Liver (tissue), 9 donors: ENCODE measurements around the gene RPL31. TPM values are rescaled to one million over a fixed set of nuclear protein-coding genes. Genes with fewer than 3 reads are reported as not detected.

Experiments
- DNase-seq: peaks from one replicate; pipeline ENCODE4 v3.0.0-alpha.2; 2017; ENCODE audit warnings: low spot score
- H3K27ac ChIP-seq, 2 donors: one replicate each; pipeline ENCODE4 v1.7.0; 2013; ENCODE audit warnings: inconsistent platforms in 2 of 2, low read length in 2 of 2, control low read depth in 1 of 2, low read depth in 1 of 2, mild to moderate bottlenecking in 1 of 2
- H3K27me3 ChIP-seq, 4 donors: one replicate each; pipeline versions ENCODE4 v1.6.1 to v1.7.0; 2013; ENCODE audit warnings: low read length in 3 of 4, inconsistent platforms in 1 of 4, mild to moderate bottlenecking in 1 of 4, moderate library complexity in 1 of 4; ENCODE audit not compliant: control insufficient read depth in 4 of 4, insufficient read depth in 4 of 4
- H3K36me3 ChIP-seq, 4 donors: one replicate each; pipeline versions ENCODE4 v1.6.1 to v1.7.0; 2013; ENCODE audit warnings: low read length in 3 of 4, mild to moderate bottlenecking in 3 of 4, low read depth in 1 of 4, moderate library complexity in 1 of 4; ENCODE audit not compliant: control insufficient read depth in 4 of 4, insufficient read depth in 3 of 4
- H3K4me1 ChIP-seq, 4 donors: one replicate each; pipeline versions ENCODE4 v1.6.1 to v1.7.0; 2013; ENCODE audit warnings: low read length in 3 of 4, mild to moderate bottlenecking in 3 of 4, moderate library complexity in 1 of 4; ENCODE audit not compliant: control insufficient read depth in 4 of 4, insufficient read depth in 4 of 4
- H3K4me3 ChIP-seq, 3 donors: one replicate each; pipeline versions ENCODE4 v1.6.1 to v1.7.0; 2013; ENCODE audit warnings: low read length in 3 of 3, control low read depth in 1 of 3, low read depth in 1 of 3, mild to moderate bottlenecking in 1 of 3
- H3K9ac ChIP-seq, 2 donors: one replicate each; pipeline ENCODE4 v1.7.0; 2013; ENCODE audit warnings: low read length in 2 of 2, mild to moderate bottlenecking in 2 of 2, moderate library complexity in 2 of 2, control low read depth in 1 of 2, low read depth in 1 of 2
- H3K9me3 ChIP-seq, 4 donors: one replicate each; pipeline versions ENCODE4 v1.6.1 to v1.7.0; 2013; ENCODE audit warnings: low read length in 3 of 4; ENCODE audit not compliant: control insufficient read depth in 4 of 4
- EGR1 ChIP-seq, 2 donors: IDR thresholded peaks; 2 replicates each; pipeline ENCODE4 v1.6.1; 2016 to 2018; ENCODE audit warnings: antibody characterized with exemption in 2 of 2, low read depth in 2 of 2
- FOXA1 ChIP-seq: IDR thresholded peaks from 2 replicates; pipeline ENCODE4 v1.6.1; 2016; ENCODE audit warnings: antibody characterized with exemption
- FOXA2 ChIP-seq: IDR thresholded peaks from 2 replicates; pipeline ENCODE4 v1.6.1; 2016; ENCODE audit warnings: antibody characterized with exemption
- HNF4A ChIP-seq, 2 donors: conservative IDR thresholded peaks; 2 replicates each; pipeline ENCODE4 v1.6.1; 2016; ENCODE audit warnings: antibody characterized with exemption in 2 of 2, mild to moderate bottlenecking in 2 of 2
- HNF4G ChIP-seq: IDR thresholded peaks from 2 replicates; pipeline ENCODE4 v1.6.1; 2016; ENCODE audit warnings: antibody characterized with exemption
- JUND ChIP-seq, 2 donors: IDR thresholded peaks; 2 replicates each; pipeline ENCODE4 v1.6.1; 2016; ENCODE audit warnings: antibody characterized with exemption in 2 of 2
- NR2F2 ChIP-seq: IDR thresholded peaks from 2 replicates; pipeline ENCODE4 v1.6.1; 2016; ENCODE audit warnings: antibody characterized with exemption
- RXRA ChIP-seq, 2 donors: IDR thresholded peaks; 2 replicates each; pipeline ENCODE4 v1.6.1; 2017 to 2018; ENCODE audit warnings: antibody characterized with exemption in 2 of 2, mild to moderate bottlenecking in 1 of 2
- SP1 ChIP-seq: IDR thresholded peaks from 2 replicates; pipeline ENCODE4 v1.6.1; 2018; ENCODE audit warnings: antibody characterized with exemption, mild to moderate bottlenecking
- WGBS: extraction: QIAGEN DNeasy Blood & Tissue Kit; methylation state at CpG from one replicate; pipeline ENCODE4 v1.1.7; 2013; 5-methylcytosine and 5-hydroxymethylcytosine counted together
- polyA plus RNA-seq, 2 donors: library from polyadenylated mRNA; stranded (reverse) in 1 of 2; unstranded in 1 of 2; fragments of 200-250 nt in 1 of 2; fragments of >200 nt in 1 of 2; fragmentation: Nextera tagmentation in 1 of 2; extraction: Ambion mirVana in 1 of 2; gene quantifications; one replicate each; pipeline versions ENCODE4 v1.2.1 to v1.2.3, GENCODE V29; 2013 to 2015
- total RNA-seq, 2 donors: library from RNA; depleted of rRNA; stranded (reverse); fragments of >200 nt; gene quantifications; one replicate each; pipeline ENCODE4 v1.2.3, GENCODE V29; 2014
- TF ChIP-seq, protein P1 (sequence below): IDR thresholded peaks from 2 replicates; pipeline ENCODE4 v1.6.1; 2016; ENCODE audit warnings: antibody characterized with exemption, mild to moderate bottlenecking
- TF ChIP-seq, protein P2 (sequence below): IDR thresholded peaks from 2 replicates; pipeline ENCODE4 v1.6.1; 2016; ENCODE audit warnings: antibody characterized with exemption
- TF ChIP-seq, protein P3 (sequence below): fragments of 150-350 bp; IDR thresholded peaks from 2 replicates; pipeline ENCODE4 v1.5.1; 2017; ENCODE audit warnings: improper control_type of control experiment, low read depth, low read length; ENCODE audit not compliant: missing input control
- TF ChIP-seq, protein P4 (sequence below): IDR thresholded peaks from 2 replicates; pipeline ENCODE4 v1.6.1; 2016; ENCODE audit warnings: antibody characterized with exemption
- donor health status: healthy.
- donor health status: healthy.
- donor health status: healthy.
- donor health status: healthy.
- donor health status: healthy.

RPL31 gene
- total and polyA plus RNA-seq, 4 donors, result 220 to 1,995 (median 581) TPM

DNA sequence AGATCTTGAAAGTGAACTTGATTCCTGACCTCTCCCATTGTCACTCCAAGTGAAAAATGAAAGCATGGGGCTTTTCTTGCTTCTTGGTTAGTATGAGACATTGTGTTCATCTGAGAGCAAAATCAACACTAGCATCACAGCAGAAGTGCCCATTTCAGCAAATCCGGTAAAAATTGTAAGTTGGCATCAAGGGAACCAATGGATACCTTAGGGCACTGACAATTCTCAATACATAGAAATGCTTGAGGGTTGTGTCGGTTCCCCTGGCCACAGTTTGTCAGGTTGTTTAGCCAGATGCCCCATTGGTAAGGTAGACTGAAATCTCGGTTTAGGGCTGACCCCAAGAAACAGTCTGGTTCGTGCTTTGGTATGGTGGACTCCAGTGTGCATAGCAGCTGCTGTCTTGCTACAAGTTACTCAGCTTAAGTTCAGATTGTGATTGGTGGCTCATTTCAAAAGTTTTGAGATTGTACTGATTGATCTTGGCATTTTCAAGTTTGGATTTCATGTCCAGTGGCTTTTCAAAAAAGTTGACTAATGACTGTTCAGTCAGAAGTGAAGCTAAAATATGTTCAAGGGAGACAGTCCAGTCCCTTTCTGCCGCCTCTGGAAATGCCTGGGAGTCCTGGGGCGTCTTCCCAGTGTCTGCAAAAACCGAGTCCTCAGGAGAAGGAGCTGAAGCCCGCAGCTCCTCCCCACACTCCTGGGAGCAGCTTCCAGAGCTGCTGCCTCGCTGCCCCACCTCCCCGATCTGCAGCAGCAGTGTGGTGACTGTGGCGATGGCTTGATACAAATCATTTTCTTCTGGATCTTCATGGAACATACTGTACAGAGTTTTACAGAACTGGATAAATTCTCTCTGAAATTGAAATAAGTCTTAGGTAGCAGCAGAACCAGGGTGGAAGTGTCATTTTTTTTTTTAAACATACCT, 5.6 kb downstream of the RPL31 start (continued):
- TF ChIP-seq, protein P1, sequence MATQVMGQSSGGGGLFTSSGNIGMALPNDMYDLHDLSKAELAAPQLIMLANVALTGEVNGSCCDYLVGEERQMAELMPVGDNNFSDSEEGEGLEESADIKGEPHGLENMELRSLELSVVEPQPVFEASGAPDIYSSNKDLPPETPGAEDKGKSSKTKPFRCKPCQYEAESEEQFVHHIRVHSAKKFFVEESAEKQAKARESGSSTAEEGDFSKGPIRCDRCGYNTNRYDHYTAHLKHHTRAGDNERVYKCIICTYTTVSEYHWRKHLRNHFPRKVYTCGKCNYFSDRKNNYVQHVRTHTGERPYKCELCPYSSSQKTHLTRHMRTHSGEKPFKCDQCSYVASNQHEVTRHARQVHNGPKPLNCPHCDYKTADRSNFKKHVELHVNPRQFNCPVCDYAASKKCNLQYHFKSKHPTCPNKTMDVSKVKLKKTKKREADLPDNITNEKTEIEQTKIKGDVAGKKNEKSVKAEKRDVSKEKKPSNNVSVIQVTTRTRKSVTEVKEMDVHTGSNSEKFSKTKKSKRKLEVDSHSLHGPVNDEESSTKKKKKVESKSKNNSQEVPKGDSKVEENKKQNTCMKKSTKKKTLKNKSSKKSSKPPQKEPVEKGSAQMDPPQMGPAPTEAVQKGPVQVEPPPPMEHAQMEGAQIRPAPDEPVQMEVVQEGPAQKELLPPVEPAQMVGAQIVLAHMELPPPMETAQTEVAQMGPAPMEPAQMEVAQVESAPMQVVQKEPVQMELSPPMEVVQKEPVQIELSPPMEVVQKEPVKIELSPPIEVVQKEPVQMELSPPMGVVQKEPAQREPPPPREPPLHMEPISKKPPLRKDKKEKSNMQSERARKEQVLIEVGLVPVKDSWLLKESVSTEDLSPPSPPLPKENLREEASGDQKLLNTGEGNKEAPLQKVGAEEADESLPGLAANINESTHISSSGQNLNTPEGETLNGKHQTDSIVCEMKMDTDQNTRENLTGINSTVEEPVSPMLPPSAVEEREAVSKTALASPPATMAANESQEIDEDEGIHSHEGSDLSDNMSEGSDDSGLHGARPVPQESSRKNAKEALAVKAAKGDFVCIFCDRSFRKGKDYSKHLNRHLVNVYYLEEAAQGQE, result no peak
- TF ChIP-seq SP1, result no peak

DNA sequence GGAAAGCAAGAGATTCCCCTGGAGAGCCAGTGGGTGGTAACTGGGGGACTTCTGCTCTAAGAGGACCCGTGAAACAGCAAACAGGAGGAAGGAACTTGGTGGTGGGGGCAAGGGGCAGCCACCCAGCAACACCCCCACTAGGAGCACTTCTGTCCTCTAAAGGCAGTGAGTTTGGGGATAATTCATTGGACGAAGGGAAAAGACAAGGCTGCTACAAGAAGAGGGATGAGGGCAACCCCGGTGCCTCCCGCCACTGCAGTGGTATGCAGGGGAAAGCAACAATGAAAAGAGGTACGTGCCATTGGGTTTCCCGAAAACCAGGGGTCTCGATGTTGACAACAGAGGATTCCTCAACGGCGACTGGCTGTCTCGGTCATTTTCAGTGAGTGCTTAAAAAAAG, 9.1 kb downstream of the RPL31 start:
- Histone ChIP-seq H3K36me3 (peaks cover 6 to 43% (median 30%) of the 10 kb centered on the region in 4 donors), H3K27me3 (no peaks in the 10 kb centered on the region), H3K4me3 (no peak overlapping the region), H3K4me1 (peaks cover 0 to 3% (median 0%) of the 10 kb centered on the region in 4 donors), H3K9me3 (no peaks in the 10 kb centered on the region), H3K9ac (no peak overlapping the region), H3K27ac (no peak overlapping the region)
- DNase-seq, result no peak
- WGBS, result 86% methylated on average over 10 of the region's 10 CpGs
- TF ChIP-seq FOXA2, result no peak
- TF ChIP-seq, protein P2, sequence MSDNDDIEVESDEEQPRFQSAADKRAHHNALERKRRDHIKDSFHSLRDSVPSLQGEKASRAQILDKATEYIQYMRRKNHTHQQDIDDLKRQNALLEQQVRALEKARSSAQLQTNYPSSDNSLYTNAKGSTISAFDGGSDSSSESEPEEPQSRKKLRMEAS, result no peak
- TF ChIP-seq HNF4G, result no peak
- TF ChIP-seq HNF4A (conservative IDR thresholded peaks at IDR 0.05), result no peak
- TF ChIP-seq RXRA (IDR thresholded peaks at IDR 0.05), result no peak
- no peak for TF ChIP-seq FOXA1
- TF ChIP-seq JUND (IDR thresholded peaks at IDR 0.05), result no peak
- TF ChIP-seq, protein P1, result no peak
- TF ChIP-seq NR2F2, result no peak
- no peak for TF ChIP-seq EGR1 (IDR thresholded peaks at IDR 0.05; ENCODE audit: low read depth in 2 of 2)
- TF ChIP-seq, protein P3, sequence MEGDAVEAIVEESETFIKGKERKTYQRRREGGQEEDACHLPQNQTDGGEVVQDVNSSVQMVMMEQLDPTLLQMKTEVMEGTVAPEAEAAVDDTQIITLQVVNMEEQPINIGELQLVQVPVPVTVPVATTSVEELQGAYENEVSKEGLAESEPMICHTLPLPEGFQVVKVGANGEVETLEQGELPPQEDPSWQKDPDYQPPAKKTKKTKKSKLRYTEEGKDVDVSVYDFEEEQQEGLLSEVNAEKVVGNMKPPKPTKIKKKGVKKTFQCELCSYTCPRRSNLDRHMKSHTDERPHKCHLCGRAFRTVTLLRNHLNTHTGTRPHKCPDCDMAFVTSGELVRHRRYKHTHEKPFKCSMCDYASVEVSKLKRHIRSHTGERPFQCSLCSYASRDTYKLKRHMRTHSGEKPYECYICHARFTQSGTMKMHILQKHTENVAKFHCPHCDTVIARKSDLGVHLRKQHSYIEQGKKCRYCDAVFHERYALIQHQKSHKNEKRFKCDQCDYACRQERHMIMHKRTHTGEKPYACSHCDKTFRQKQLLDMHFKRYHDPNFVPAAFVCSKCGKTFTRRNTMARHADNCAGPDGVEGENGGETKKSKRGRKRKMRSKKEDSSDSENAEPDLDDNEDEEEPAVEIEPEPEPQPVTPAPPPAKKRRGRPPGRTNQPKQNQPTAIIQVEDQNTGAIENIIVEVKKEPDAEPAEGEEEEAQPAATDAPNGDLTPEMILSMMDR, result no peak
- TF ChIP-seq, protein P4, sequence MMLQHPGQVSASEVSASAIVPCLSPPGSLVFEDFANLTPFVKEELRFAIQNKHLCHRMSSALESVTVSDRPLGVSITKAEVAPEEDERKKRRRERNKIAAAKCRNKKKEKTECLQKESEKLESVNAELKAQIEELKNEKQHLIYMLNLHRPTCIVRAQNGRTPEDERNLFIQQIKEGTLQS, result no peak
